CD8-positive, alpha-beta memory T cell (primary cell): Measurements from ENCODE around the gene DOK5. TPM values are rescaled to one million over a fixed set of nuclear protein-coding genes. Genes with fewer than 3 reads are reported as not detected.

ENCODE experiments used
- CTCF ChIA-PET: fragments of 350-600 bp; sonication (Branson Sonifier 250); formaldehyde crosslinking; loops from one replicate; lab custom pipeline; 2021; ENCODE audit warnings: antibody characterized with exemption; lab: Charles Lee
- POLR2A ChIA-PET: fragments of 350-600 bp; sonication (Branson Sonifier 250); formaldehyde crosslinking; loops from one replicate; lab custom pipeline; 2021; ENCODE audit warnings: antibody characterized with exemption; lab: Charles Lee
- DNase-seq, 5 donors: peaks; one replicate each; pipeline versions ENCODE4 v3.0.0 to v3.0.0-alpha.2; 2020 to 2022; ENCODE audit warnings: mixed read lengths in 1 of 5
- H3K27ac ChIP-seq: one replicate; pipeline ENCODE4 v1.7.0; 2013; ENCODE audit warnings: low read depth, mild to moderate bottlenecking, low read length, moderate library complexity
- H3K27me3 ChIP-seq: 2 replicates; pipeline ENCODE4 v1.7.0; 2013; ENCODE audit warnings: low read length, mild to moderate bottlenecking; ENCODE audit not compliant: insufficient read depth, poor library complexity, severe bottlenecking
- H3K36me3 ChIP-seq: 2 replicates; pipeline ENCODE4 v1.7.0; 2013; ENCODE audit warnings: mild to moderate bottlenecking, low read length, moderate library complexity; ENCODE audit not compliant: insufficient read depth
- H3K4me1 ChIP-seq: 2 replicates; pipeline ENCODE4 v1.7.0; 2013; ENCODE audit warnings: mild to moderate bottlenecking, low read length, moderate library complexity; ENCODE audit not compliant: insufficient read depth
- H3K4me3 ChIP-seq: 2 replicates; pipeline ENCODE4 v1.7.0; 2013; ENCODE audit warnings: mild to moderate bottlenecking, low read length
- H3K9me3 ChIP-seq: 2 replicates; pipeline ENCODE4 v1.7.0; 2013; ENCODE audit warnings: mild to moderate bottlenecking, low read length
- H3K27ac Mint-ChIP-seq, 8 donors: one replicate each; pipeline ENCODE4 v1.8.0; 2020 to 2021; ENCODE audit warnings: mixed read lengths in 8 of 8, mild to moderate bottlenecking in 6 of 8, inconsistent platforms in 3 of 8, moderate library complexity in 3 of 8
- H3K27me3 Mint-ChIP-seq, 2 donors: one replicate each; pipeline ENCODE4 v1.8.0; 2020 to 2021; ENCODE audit warnings: mixed read lengths in 2 of 2, mild to moderate bottlenecking in 1 of 2, moderate library complexity in 1 of 2
- H3K36me3 Mint-ChIP-seq, 3 donors: one replicate each; pipeline ENCODE4 v1.8.0; 2020 to 2021; ENCODE audit warnings: mixed read lengths in 3 of 3, inconsistent platforms in 1 of 3, mild to moderate bottlenecking in 1 of 3
- H3K4me1 Mint-ChIP-seq, 3 donors: one replicate each; pipeline ENCODE4 v1.8.0; 2020 to 2021; ENCODE audit warnings: mixed read lengths in 3 of 3, inconsistent platforms in 1 of 3, mild to moderate bottlenecking in 1 of 3
- H3K4me3 Mint-ChIP-seq, 7 donors: one replicate each; pipeline ENCODE4 v1.8.0; 2020 to 2021; ENCODE audit warnings: mixed read lengths in 7 of 7, mild to moderate bottlenecking in 6 of 7, moderate library complexity in 4 of 7, inconsistent platforms in 2 of 7
- H3K9me3 Mint-ChIP-seq, 5 donors: one replicate each; pipeline ENCODE4 v1.8.0; 2020 to 2022; ENCODE audit warnings: mixed read lengths in 5 of 5, mild to moderate bottlenecking in 3 of 5, moderate library complexity in 2 of 5, inconsistent platforms in 1 of 5
- polyA plus RNA-seq: library from polyadenylated mRNA; unstranded; fragments of 300-500 nt; fragmentation: Illumina TruSeq; gene quantifications from one replicate; pipeline ENCODE4 v1.2.3, GENCODE V29; 2021
- total RNA-seq, 2 experiments: library from RNA; stranded (reverse); gene quantifications; one replicate each; pipeline ENCODE4 v1.2.3, GENCODE V29; 2021

The DOK5 gene
- total and polyA plus RNA-seq, 3 experiments from 2014 or later: 4.8 to 5.1 TPM; not detected in 1

DNA sequence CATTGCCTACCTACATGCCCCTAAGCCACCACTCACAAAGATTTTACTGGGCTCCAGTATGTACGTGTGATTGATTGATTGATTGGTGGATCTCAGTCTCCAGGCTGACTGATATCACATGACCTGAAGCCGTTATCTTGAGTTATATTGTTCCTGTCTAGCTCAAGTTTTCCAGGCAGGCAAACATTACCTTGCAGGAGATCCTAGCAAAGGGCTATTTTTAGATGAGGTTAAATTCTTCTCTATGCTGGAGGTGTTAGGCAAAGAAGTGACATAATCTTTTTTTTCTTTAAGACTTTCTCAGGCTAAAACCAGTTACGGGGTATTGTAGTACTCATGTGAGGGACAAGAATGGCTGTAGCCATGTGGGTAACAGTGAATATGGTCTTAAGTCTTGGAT lies 125.2 kb downstream of the DOK5 start:
- Mint-ChIP-seq H3K27me3 (no peaks in the 10 kb centered on the region), H3K27ac (no peak overlapping the region), H3K36me3 (no peaks in the 10 kb centered on the region), H3K9me3 (peaks cover 0 to 2% (median 0%) of the 10 kb centered on the region in 5 donors), H3K4me3 (no peak overlapping the region), H3K4me1 (no peaks in the 10 kb centered on the region)
- Histone ChIP-seq H3K27me3 (no peaks in the 10 kb centered on the region), H3K36me3 (no peaks in the 10 kb centered on the region), H3K4me1 (no peaks in the 10 kb centered on the region), H3K4me3 (no peak overlapping the region), H3K9me3 (no peaks in the 10 kb centered on the region), H3K27ac (no peak overlapping the region)
- ChIA-PET POLR2A (no interaction called here), CTCF (no interaction called here)
- no peak for DNase-seq

DNA sequence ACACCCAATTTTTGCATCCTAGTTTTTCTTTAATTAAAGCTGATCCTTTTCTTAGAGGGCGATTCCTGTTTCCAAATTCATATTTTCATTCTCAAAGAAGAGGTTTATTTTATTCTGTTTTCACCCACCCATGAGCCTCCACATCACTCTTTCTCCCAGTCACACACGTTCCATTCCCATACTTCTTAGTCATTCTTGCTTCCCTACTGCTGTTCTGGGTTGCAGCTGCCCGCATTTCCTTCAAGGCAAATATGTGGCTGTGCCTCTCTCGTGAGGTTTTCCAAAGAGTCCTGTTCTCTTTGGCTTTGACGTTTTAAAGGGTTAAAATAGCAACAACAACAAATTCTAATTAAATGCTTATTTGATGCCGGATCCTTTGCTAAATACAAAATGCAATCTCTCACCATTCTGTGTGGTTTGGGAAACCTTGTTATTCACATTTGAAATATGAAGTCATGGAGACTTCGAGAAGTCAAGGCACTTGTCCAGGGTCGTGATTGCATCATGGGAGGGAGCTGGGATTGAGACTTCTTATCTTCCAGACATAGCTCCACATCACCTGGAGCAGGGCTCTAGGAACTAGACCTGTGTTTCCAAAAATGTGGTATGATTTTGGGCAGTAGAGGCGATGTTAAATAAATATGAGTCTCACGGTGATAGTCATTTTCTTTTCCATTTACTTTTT lies 126.6 kb downstream of the DOK5 start:
- ChIA-PET POLR2A (no interaction called here), CTCF (no interaction called here)
- Histone ChIP-seq H3K9me3 (no peaks in the 10 kb centered on the region), H3K27me3 (no peaks in the 10 kb centered on the region), H3K27ac (no peak overlapping the region), H3K4me1 (no peaks in the 10 kb centered on the region), H3K4me3 (no peak overlapping the region), H3K36me3 (no peaks in the 10 kb centered on the region)
- DNase-seq: no peak
- Mint-ChIP-seq H3K4me1 (no peaks in the 10 kb centered on the region), H3K27me3 (no peaks in the 10 kb centered on the region), H3K36me3 (no peaks in the 10 kb centered on the region), H3K27ac (no peak overlapping the region), H3K4me3 (no peak overlapping the region), H3K9me3 (peaks cover 0 to 2% (median 0%) of the 10 kb centered on the region in 5 donors)

DNA sequence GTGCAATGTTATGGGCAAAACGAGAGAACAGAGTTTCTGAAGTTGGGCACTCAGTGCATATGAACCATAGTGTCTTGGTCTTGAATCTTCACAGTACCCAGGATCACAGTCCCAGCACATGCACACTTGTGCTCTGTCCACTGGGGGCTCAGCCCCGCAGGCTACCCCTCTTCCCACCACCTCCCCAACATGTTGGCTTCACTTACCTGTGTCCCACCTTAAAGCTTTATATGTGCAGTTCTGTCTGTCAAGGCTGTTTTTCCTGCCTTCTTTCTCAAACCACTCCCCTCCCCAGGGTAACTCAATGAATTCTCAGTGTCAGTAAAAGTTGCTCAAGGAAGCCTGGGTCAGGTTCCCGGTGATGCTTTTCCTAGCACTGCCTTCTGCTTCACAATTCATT lies 129.9 kb downstream of the DOK5 start:
- H3K36me3 Mint-ChIP-seq: no peaks in the 10 kb centered on the region
- no peaks in the 10 kb centered on the region for H3K9me3 Mint-ChIP-seq
- ChIA-PET CTCF (no interaction called here), POLR2A (no interaction called here)
- no peak overlapping the region for H3K4me3 Mint-ChIP-seq
- no peaks in the 10 kb centered on the region for H3K4me1 Mint-ChIP-seq
- Histone ChIP-seq H3K9me3 (no peaks in the 10 kb centered on the region), H3K27me3 (no peaks in the 10 kb centered on the region), H3K36me3 (no peaks in the 10 kb centered on the region), H3K27ac (no peak overlapping the region), H3K4me1 (no peaks in the 10 kb centered on the region), H3K4me3 (no peak overlapping the region)
- DNase-seq: no peak
- H3K27me3 Mint-ChIP-seq: no peaks in the 10 kb centered on the region
- H3K27ac Mint-ChIP-seq: no peak overlapping the region

DNA sequence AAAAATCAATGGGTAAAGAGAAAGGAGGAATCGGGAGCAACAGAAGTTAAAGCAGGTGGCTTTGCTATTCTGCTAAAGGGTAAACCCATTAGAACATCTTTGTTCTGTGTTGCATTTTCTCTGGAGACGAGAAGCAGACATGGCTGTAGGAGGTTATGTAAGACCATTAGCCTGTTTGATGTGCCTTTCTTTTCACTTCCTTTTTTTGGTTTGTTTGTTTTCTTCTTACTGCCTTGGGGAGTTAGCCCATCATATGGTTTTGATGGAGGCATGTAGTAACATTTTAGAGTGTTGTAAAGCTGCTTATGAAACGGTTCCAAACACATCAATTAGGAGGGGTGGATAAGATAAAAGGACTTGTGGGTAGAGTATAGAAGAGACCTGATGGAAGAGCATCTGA lies 131.0 kb downstream of the DOK5 start:
- ChIA-PET CTCF (no interaction called here), POLR2A (no interaction called here)
- Histone ChIP-seq H3K36me3 (no peaks in the 10 kb centered on the region), H3K4me1 (no peaks in the 10 kb centered on the region), H3K27me3 (no peaks in the 10 kb centered on the region), H3K4me3 (no peak overlapping the region), H3K27ac (no peak overlapping the region), H3K9me3 (no peaks in the 10 kb centered on the region)
- no peak overlapping the region for H3K27ac Mint-ChIP-seq
- H3K4me3 Mint-ChIP-seq: no peak overlapping the region
- no peaks in the 10 kb centered on the region for H3K27me3 Mint-ChIP-seq
- no peaks in the 10 kb centered on the region for H3K4me1 Mint-ChIP-seq
- no peaks in the 10 kb centered on the region for H3K9me3 Mint-ChIP-seq
- DNase-seq: no peak
- H3K36me3 Mint-ChIP-seq: no peaks in the 10 kb centered on the region

DNA sequence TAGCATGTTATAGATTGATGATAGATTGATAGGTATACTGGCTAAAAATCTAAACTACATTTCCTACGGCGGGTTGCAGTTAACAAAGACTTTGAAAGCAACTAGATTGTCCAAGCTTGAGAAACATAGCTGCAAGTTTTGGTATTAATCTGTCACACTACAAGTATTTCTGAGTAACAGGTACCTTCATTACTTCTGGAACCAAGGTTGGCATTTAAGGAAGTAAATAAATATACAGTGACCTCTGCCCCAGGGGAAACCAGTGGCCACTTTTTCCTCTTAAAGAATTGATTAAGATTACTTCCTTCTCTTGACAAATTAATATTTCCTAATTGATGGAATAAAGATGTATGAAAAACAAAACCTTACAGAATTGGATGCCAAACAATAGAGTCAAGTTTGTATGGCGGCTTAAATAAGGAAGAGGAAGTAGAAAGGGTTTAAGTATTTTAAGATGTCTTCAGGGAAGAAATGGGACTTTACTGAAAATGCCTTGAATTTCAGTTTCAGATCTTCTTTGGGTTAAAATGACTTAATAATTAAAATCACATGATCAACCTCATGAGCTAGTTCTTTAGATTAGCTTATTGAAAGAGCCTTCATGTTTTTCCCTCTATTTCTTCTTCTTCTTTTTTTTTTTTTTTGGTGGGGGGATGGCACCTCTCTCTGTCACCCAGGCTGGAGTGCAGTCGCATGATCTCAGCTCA lies 132.8 kb downstream of the DOK5 start:
- H3K4me3 Mint-ChIP-seq: no peak overlapping the region
- ChIA-PET CTCF (no interaction called here), POLR2A (no interaction called here)
- H3K27ac ChIP-seq: no peak overlapping the region
- H3K27ac Mint-ChIP-seq: no peak overlapping the region
- H3K27me3 Mint-ChIP-seq: peaks cover 0 to 4% of the 10 kb centered on the region in 2 donors
- H3K9me3 Mint-ChIP-seq: no peaks in the 10 kb centered on the region
- H3K4me1 Mint-ChIP-seq: no peaks in the 10 kb centered on the region
- DNase-seq: no peak
- H3K9me3 ChIP-seq: no peaks in the 10 kb centered on the region
- H3K36me3 ChIP-seq: no peaks in the 10 kb centered on the region
- no peak overlapping the region for H3K4me3 ChIP-seq
- no peaks in the 10 kb centered on the region for H3K4me1 ChIP-seq
- H3K27me3 ChIP-seq: no peaks in the 10 kb centered on the region
- no peaks in the 10 kb centered on the region for H3K36me3 Mint-ChIP-seq

DNA sequence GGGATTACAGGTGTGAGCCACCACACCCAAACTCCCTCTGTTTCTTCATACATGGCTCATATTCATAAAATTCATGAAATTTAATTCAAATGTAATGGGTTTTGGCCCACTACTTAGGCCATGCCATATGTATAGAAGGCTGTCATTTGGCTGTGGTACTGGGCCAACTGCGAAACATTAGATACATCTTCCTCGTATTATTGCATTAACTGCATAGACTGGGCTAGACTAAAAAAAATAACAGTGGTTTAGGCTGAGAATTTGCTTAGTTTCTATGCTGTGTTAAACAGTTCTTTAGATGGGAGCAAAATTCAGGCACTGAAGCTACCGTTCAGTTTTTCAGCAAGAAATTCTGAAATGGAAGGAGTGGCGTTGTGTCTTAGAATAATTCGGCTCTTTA lies 133.6 kb downstream of the DOK5 start:
- no peaks in the 10 kb centered on the region for H3K36me3 Mint-ChIP-seq
- no peaks in the 10 kb centered on the region for H3K36me3 ChIP-seq
- no peak for DNase-seq
- H3K4me3 ChIP-seq: no peak overlapping the region
- H3K9me3 Mint-ChIP-seq: no peaks in the 10 kb centered on the region
- no peaks in the 10 kb centered on the region for H3K4me1 ChIP-seq
- no peaks in the 10 kb centered on the region for H3K4me1 Mint-ChIP-seq
- no peaks in the 10 kb centered on the region for H3K9me3 ChIP-seq
- CTCF ChIA-PET: no interaction called here
- no peak overlapping the region for H3K4me3 Mint-ChIP-seq
- H3K27ac ChIP-seq: no peak overlapping the region
- H3K27me3 ChIP-seq: no peaks in the 10 kb centered on the region
- POLR2A ChIA-PET: no interaction called here
- H3K27ac Mint-ChIP-seq: no peak overlapping the region
- peaks cover 0 to 4% of the 10 kb centered on the region in 2 donors for H3K27me3 Mint-ChIP-seq

DNA sequence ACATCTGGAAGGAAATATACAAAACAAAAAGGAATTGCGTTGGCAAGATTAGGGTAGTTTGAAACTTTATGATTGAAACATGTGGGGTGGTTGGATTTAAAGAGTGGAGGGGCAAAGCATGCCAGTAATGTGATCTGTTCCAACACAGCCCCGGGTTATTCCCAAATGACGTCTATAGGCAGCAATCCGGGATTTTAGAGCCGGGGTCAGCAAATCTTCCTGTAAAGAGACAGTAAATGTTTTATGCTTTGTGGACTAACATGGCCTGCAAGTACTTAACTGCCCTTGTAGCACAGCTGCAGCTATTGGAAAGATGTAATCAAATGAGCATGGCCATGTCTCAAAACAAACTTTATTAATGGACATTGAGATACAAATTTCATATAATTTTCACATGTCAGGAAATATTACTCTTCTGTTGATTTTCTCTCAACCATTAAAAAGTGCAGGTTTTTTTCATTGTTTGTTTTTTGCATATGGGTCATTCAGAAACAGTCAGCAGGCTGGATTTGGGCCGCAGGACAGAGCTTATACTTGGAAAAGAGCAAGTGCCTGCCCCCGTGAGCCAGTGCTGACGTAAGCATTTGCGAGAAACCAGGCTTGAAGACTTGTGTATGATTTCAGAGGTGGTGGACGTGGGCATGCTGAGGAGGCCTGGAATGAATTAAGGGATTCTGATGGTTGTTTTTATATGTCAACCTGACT lies 136.5 kb downstream of the DOK5 start:
- ChIA-PET CTCF (no interaction called here), POLR2A (no interaction called here)
- no peak overlapping the region for H3K4me3 ChIP-seq
- Mint-ChIP-seq H3K4me1 (no peaks in the 10 kb centered on the region), H3K27me3 (peaks cover 0 to 4% of the 10 kb centered on the region in 2 donors), H3K27ac (no peak overlapping the region), H3K36me3 (no peaks in the 10 kb centered on the region), H3K4me3 (no peak overlapping the region), H3K9me3 (no peaks in the 10 kb centered on the region)
- no peak for DNase-seq
- H3K27me3 ChIP-seq: no peaks in the 10 kb centered on the region
- no peak overlapping the region for H3K27ac ChIP-seq
- no peaks in the 10 kb centered on the region for H3K36me3 ChIP-seq
- no peaks in the 10 kb centered on the region for H3K4me1 ChIP-seq
- no peaks in the 10 kb centered on the region for H3K9me3 ChIP-seq

DNA sequence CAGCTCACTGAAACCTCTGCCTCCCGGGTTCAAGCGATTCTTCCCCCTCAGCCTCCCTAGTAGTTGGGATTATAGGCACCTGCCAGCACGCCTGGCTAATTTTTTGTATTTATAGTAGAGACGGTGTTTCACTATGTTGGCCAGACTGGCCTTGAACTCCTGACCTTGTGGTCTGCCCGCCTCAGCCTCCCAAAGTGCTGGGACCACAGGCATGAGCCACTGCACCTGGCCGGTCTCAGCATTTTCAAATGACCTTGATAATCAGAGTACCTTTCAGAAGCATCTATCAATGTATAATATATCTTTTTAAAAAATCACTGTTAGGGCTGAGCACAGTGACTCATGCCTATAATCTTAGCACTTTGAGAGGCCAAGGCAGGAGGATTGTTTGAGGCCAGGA lies 143.0 kb downstream of the DOK5 start:
- Histone ChIP-seq H3K4me1 (no peaks in the 10 kb centered on the region), H3K27me3 (no peaks in the 10 kb centered on the region), H3K4me3 (no peak overlapping the region), H3K9me3 (no peaks in the 10 kb centered on the region), H3K27ac (no peak overlapping the region), H3K36me3 (no peaks in the 10 kb centered on the region)
- H3K36me3 Mint-ChIP-seq: no peaks in the 10 kb centered on the region
- ChIA-PET POLR2A (no interaction called here), CTCF (no interaction called here)
- no peak overlapping the region for H3K4me3 Mint-ChIP-seq
- no peaks in the 10 kb centered on the region for H3K9me3 Mint-ChIP-seq
- no peaks in the 10 kb centered on the region for H3K4me1 Mint-ChIP-seq
- DNase-seq: no peak
- H3K27ac Mint-ChIP-seq: no peak overlapping the region
- peaks cover 0 to 5% of the 10 kb centered on the region in 2 donors for H3K27me3 Mint-ChIP-seq
